Vagina (tissue), 2 donors: Measurements from ENCODE around the gene SMIM10L1. TPM values are rescaled to one million over a fixed set of nuclear protein-coding genes. Genes with fewer than 3 reads are reported as not detected.

Experiments used
- DNase-seq, 2 donors: peaks; one replicate each; pipeline ENCODE4 v3.0.0-alpha.2; 2017; ENCODE audit errors: extremely low spot score in 2 of 2
- H3K27ac ChIP-seq: fragments of 200-600 bp; sonication (generic); one replicate; pipeline ENCODE4 v1.5.1; 2019
- H3K27me3 ChIP-seq: fragments of 200-600 bp; sonication (generic); one replicate; pipeline ENCODE4 v1.5.1; 2019
- H3K36me3 ChIP-seq, 2 donors: fragments of 200-600 bp; sonication (generic); one replicate each; pipeline ENCODE4 v1.5.1; 2017 to 2019
- H3K4me1 ChIP-seq: fragments of 200-600 bp; sonication (generic); one replicate; pipeline ENCODE4 v1.5.1; 2019
- H3K4me3 ChIP-seq, 2 donors: fragments of 200-600 bp; sonication (generic); 1 replicate in 1 of 2; 2 replicates in 1 of 2; pipeline ENCODE4 v1.5.1; 2016 to 2019
- H3K9me3 ChIP-seq: fragments of 200-600 bp; sonication (generic); one replicate; pipeline ENCODE4 v1.5.1; 2019
- CTCF ChIP-seq, 3 experiments: fragments of 450-650 bp in 2 of 3; fragments of 200-600 bp in 1 of 3; sonication (generic) in 1 of 3; IDR thresholded peaks; one replicate each; pipeline ENCODE4 v1.5.1; 2017 to 2019; ENCODE audit warnings: antibody characterized with exemption in 3 of 3, mild to moderate bottlenecking in 2 of 3, moderate library complexity in 2 of 3
- POLR2A ChIP-seq, 2 donors: fragments of 450-650 bp; IDR thresholded peaks; one replicate each; pipeline ENCODE4 v1.6.1; 2017; ENCODE audit warnings: antibody characterized with exemption in 2 of 2, mild to moderate bottlenecking in 2 of 2, moderate library complexity in 2 of 2
- POLR2AphosphoS5 ChIP-seq, 2 donors: sonication (generic); formaldehyde crosslinking; IDR thresholded peaks; one replicate each; pipeline ENCODE4 v1.9.0; 2017; ENCODE audit warnings: antibody characterized with exemption in 2 of 2, mild to moderate bottlenecking in 2 of 2, low read depth in 1 of 2; ENCODE audit not compliant: insufficient read depth in 1 of 2
- intact Hi-C: fragments of 100-400 bp; cut with DNase I; formaldehyde crosslinking; loops from one replicate; pipeline ENCODE4 v1.15.1; 2023
- total RNA-seq: library from RNA; depleted of rRNA; stranded (reverse); fragments of >200 nt; gene quantifications from one replicate; pipeline ENCODE4 v1.2.3, GENCODE V29; 2016

The SMIM10L1 gene
- total RNA-seq, 1 donor from 2014 or later, result 5.4 TPM

- no peak for DNase-seq
- intact Hi-C loops, result no loop called here
- Histone ChIP-seq H3K9me3 (no peaks in the 10 kb centered on the region), H3K36me3 (no peaks in the 10 kb centered on the region), H3K4me3 (no peak within 1 kb of the TSS), H3K27ac (no peak within 1 kb of the TSS), H3K27me3 (no peaks in the 10 kb centered on the region), H3K4me1 (peaks cover 10% of the 10 kb centered on the region)
- TF ChIP-seq POLR2A (IDR thresholded peaks at IDR 0.05) (no peak), CTCF (IDR thresholded peaks at IDR 0.05) (no peak), POLR2AphosphoS5 (IDR thresholded peaks at IDR 0.05; ENCODE audit: insufficient read depth in 1 of 2, low read depth in 1 of 2) (no peak)
Measured at GRCh38 chr12:11134305-11134704, 36.7 kb upstream of the SMIM10L1 start, which contains the start of gene TAS2R30. Gene TAS2R30, minus strand, starts transcription at chr12:11134644. Its CDS starts 400 bp downstream, at chr12:11134244.

- H3K36me3 ChIP-seq, result no peaks in the 10 kb centered on the region
- H3K27me3 ChIP-seq, result no peaks in the 10 kb centered on the region
- no peaks in the 10 kb centered on the region for H3K9me3 ChIP-seq
- no peak overlapping the region for H3K4me3 ChIP-seq
- peaks cover 10% of the 10 kb centered on the region for H3K4me1 ChIP-seq
- no peak overlapping the region for H3K27ac ChIP-seq
- intact Hi-C loops, result no loop called here
- TF ChIP-seq CTCF (IDR thresholded peaks at IDR 0.05) (no peak), POLR2AphosphoS5 (IDR thresholded peaks at IDR 0.05; ENCODE audit: insufficient read depth in 1 of 2, low read depth in 1 of 2) (no peak), POLR2A (IDR thresholded peaks at IDR 0.05) (no peak)
- no peak for DNase-seq
Measured at GRCh38 chr12:11136075-11136474, 34.9 kb upstream of the SMIM10L1 start.

GRCh38 chr12:11143352-11143751 is 27.6 kb upstream of the SMIM10L1 start:
- Histone ChIP-seq H3K9me3 (peaks cover 7% of the 10 kb centered on the region), H3K4me1 (no peaks in the 10 kb centered on the region), H3K36me3 (no peaks in the 10 kb centered on the region), H3K4me3 (no peak overlapping the region), H3K27ac (no peak overlapping the region), H3K27me3 (no peaks in the 10 kb centered on the region)
- TF ChIP-seq CTCF (IDR thresholded peaks at IDR 0.05), result no peak
- no peak for DNase-seq
- intact Hi-C loops, result no loop called here

- Histone ChIP-seq H3K4me1 (no peaks in the 10 kb centered on the region), H3K27ac (no peak overlapping the region), H3K27me3 (no peaks in the 10 kb centered on the region), H3K4me3 (no peak overlapping the region), H3K36me3 (no peaks in the 10 kb centered on the region), H3K9me3 (peaks cover 7% of the 10 kb centered on the region)
- no peak for TF ChIP-seq POLR2A (IDR thresholded peaks at IDR 0.05)
- no peak for TF ChIP-seq POLR2AphosphoS5 (IDR thresholded peaks at IDR 0.05; ENCODE audit: insufficient read depth in 1 of 2, low read depth in 1 of 2)
- TF ChIP-seq CTCF (IDR thresholded peaks at IDR 0.05), result no peak
- intact Hi-C loops, result no loop called here
- no peak for DNase-seq
Measured at GRCh38 chr12:11144297-11144696, 26.7 kb upstream of the SMIM10L1 start.

GRCh38 chr12:11147420-11147819 is 23.6 kb upstream of the SMIM10L1 start:
- Histone ChIP-seq H3K27ac (no peak overlapping the region), H3K9me3 (peaks cover 7% of the 10 kb centered on the region), H3K4me3 (no peak overlapping the region), H3K27me3 (no peaks in the 10 kb centered on the region), H3K4me1 (no peaks in the 10 kb centered on the region), H3K36me3 (no peaks in the 10 kb centered on the region)
- TF ChIP-seq POLR2A (IDR thresholded peaks at IDR 0.05) (no peak), CTCF (IDR thresholded peaks at IDR 0.05) (no peak), POLR2AphosphoS5 (IDR thresholded peaks at IDR 0.05; ENCODE audit: insufficient read depth in 1 of 2, low read depth in 1 of 2) (no peak)
- no peak for DNase-seq
- intact Hi-C loops, result no loop called here
